ENCODE results near the gene SMIM41.
A peak's percentile ranks its signal among the peaks of the same experiment; 100 is the strongest.

SMIM41 gene

GRCh38 chr12:52122540-52122871 is 43.0 kb downstream of the SMIM41 start:
- no peak for DNase-seq (ENCODE audit: low spot score)

- no peak for DNase-seq (ENCODE audit: low spot score)
These were observed 43.4 kb downstream of the SMIM41 start for GRCh38 chr12:52122904-52123303.

GRCh38 chr12:52123487-52124186 is 44.1 kb downstream of the SMIM41 start:
- DNase-seq (ENCODE audit: low spot score): peak; percentile 30

- no peak for DNase-seq (ENCODE audit: low spot score)
These were observed 46.0 kb downstream of the SMIM41 start for GRCh38 chr12:52125476-52125900.

GRCh38 chr12:52126050-52126604 is 46.6 kb downstream of the SMIM41 start:
- DNase-seq (ENCODE audit: low spot score): no peak

GRCh38 chr12:52126605-52127578 is 47.4 kb downstream of the SMIM41 start:
- no peak for DNase-seq (ENCODE audit: low spot score)

GRCh38 chr12:52127683-52128450 is 48.4 kb downstream of the SMIM41 start:
- DNase-seq (ENCODE audit: low spot score): no peak

- DNase-seq (ENCODE audit: low spot score): no peak
These were observed 51.2 kb downstream of the SMIM41 start for GRCh38 chr12:52130711-52131110.

- DNase-seq (ENCODE audit: low spot score): no peak
These were observed 53.3 kb downstream of the SMIM41 start for GRCh38 chr12:52132754-52133161.

GRCh38 chr12:52137746-52138145 is 58.2 kb downstream of the SMIM41 start:
- DNase-seq (ENCODE audit: low spot score): no peak

- no peak for DNase-seq (ENCODE audit: low spot score)
These were observed 59.6 kb downstream of the SMIM41 start for GRCh38 chr12:52139147-52139546.

- DNase-seq (ENCODE audit: low spot score): peak; percentile 68
These were observed 60.1 kb downstream of the SMIM41 start for GRCh38 chr12:52139579-52140062.

- DNase-seq (ENCODE audit: low spot score): no peak
These were observed 61.8 kb downstream of the SMIM41 start for GRCh38 chr12:52141306-52141705.

- no peak for DNase-seq (ENCODE audit: low spot score)
These were observed 62.4 kb downstream of the SMIM41 start for GRCh38 chr12:52141875-52142274.

- no peak for DNase-seq (ENCODE audit: low spot score)
These were observed 62.9 kb downstream of the SMIM41 start for GRCh38 chr12:52142431-52142830.

GRCh38 chr12:52144512-52145227 is 65.2 kb downstream of the SMIM41 start:
- peak; percentile 41 for DNase-seq (ENCODE audit: low spot score)

- peak; percentile 91 for DNase-seq (ENCODE audit: low spot score)
These were observed 66.0 kb downstream of the SMIM41 start for GRCh38 chr12:52145228-52146088.

GRCh38 chr12:52146089-52146821 is 66.8 kb downstream of the SMIM41 start:
- DNase-seq (ENCODE audit: low spot score): no peak

GRCh38 chr12:52146822-52147366 is 67.4 kb downstream of the SMIM41 start:
- peak; percentile 45 for DNase-seq (ENCODE audit: low spot score)
